HL-60 (cell line): ENCODE results near the gene POU2AF1.

Source experiments
- DNase-seq, 2 experiments: peaks; one replicate each; pipeline ENCODE4 v3.0.0-alpha.2; 2010 to 2020; ENCODE audit warnings: low read depth in 1 of 2, low spot score in 1 of 2
- H3K27ac ChIP-seq: fragments of 250-450 bp; sonication (Bioruptor Pico); replicated peaks from 2 replicates; pipeline ENCODE4 v1.5.1; 2020; ENCODE audit warnings: mild to moderate bottlenecking, moderate library complexity
- H3K27me3 ChIP-seq: fragments of 250-450 bp; sonication (Bioruptor Pico); 2 replicates; pipeline ENCODE4 v1.5.1; 2021; ENCODE audit warnings: mild to moderate bottlenecking, moderate library complexity; ENCODE audit not compliant: insufficient read depth, poor library complexity, severe bottlenecking
- H3K4me3 ChIP-seq: replicated peaks from 2 replicates; pipeline ENCODE4 v1.5.1; 2011; ENCODE audit warnings: mild to moderate bottlenecking, control low read depth, low read length; ENCODE audit not compliant: insufficient read depth
- CTCF ChIP-seq: IDR thresholded peaks from one replicate; pipeline ENCODE4 v1.5.1; 2011; ENCODE audit warnings: low read length, control low read depth, inconsistent platforms; ENCODE audit not compliant: insufficient read depth
- GABPA ChIP-seq: IDR thresholded peaks from 2 replicates; pipeline ENCODE4 v1.6.1; 2012; ENCODE audit warnings: low read depth
- POLR2AphosphoS5 ChIP-seq: IDR thresholded peaks from 2 replicates; pipeline ENCODE4 v1.6.1; 2012; ENCODE audit warnings: low read depth
- REST ChIP-seq: IDR thresholded peaks from 2 replicates; pipeline ENCODE4 v1.6.1; 2012; ENCODE audit warnings: low read depth; ENCODE audit not compliant: insufficient replicate concordance
- SPI1 ChIP-seq: IDR thresholded peaks from 2 replicates; pipeline ENCODE4 v1.6.1; 2012; ENCODE audit warnings: low read depth, mild to moderate bottlenecking, borderline replicate concordance

The POU2AF1 gene

DNA sequence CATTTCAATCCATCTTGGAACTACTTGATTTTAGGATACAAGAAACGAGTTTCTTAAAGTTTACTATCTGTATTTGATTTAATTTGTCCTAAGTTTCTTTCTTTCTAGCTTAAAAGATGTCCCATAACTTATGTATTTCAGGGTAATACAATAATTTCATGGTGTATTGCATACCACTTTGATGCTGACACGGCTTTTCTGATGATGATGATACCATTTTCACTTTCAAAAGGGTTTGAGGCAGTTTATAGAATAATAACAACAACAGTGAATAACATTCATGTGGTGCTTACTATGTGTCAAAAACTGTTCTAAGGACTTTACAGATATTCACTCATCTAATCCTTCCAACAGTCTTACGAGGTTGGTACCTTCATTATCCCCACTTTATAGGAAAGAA, 33.2 kb upstream of the POU2AF1 start:
- TF ChIP-seq CTCF (no peak), SPI1 (no peak), REST (no peak), POLR2AphosphoS5 (no peak), GABPA (no peak)
- Histone ChIP-seq H3K27me3 (no peaks in the 10 kb centered on the region), H3K4me3 (no peak overlapping the region), H3K27ac (no peak overlapping the region)
- DNase-seq, result no peak

- Histone ChIP-seq H3K4me3 (no peak overlapping the region), H3K27me3 (no peaks in the 10 kb centered on the region), H3K27ac (no peak overlapping the region)
- DNase-seq, result no peak
- no peak for TF ChIP-seq SPI1
Observed at GRCh38 chr11:111411456-111411855, 32.4 kb upstream of the POU2AF1 start.

- TF ChIP-seq CTCF (no peak), GABPA (no peak), REST (no peak), POLR2AphosphoS5 (no peak), SPI1 (no peak)
- H3K27ac ChIP-seq, result no peak overlapping the region
- no peak overlapping the region for H3K4me3 ChIP-seq
- no peaks in the 10 kb centered on the region for H3K27me3 ChIP-seq
- no peak for DNase-seq
Observed at GRCh38 chr11:111410951-111411350, 31.9 kb upstream of the POU2AF1 start.

DNA sequence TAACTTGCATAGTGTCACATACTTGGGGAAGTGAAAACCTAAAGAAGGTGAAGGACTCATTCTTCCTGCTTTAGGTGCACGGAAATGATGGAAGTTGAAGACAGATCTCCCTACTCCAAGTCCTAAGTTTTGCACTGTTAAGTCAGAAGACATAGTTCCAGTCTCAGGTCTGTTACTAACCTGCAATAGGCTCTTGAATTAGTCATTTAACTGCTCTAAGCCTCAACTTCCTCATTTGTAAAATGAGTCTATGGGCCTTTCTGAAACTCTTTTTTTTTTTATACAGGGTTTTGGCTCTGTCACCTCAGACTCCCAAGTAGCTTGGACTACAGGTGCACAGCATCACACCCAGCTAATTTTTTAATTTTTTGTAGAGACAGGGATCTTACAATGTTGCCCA, 30.8 kb upstream of the POU2AF1 start:
- Histone ChIP-seq H3K27me3 (no peaks in the 10 kb centered on the region), H3K4me3 (no peak overlapping the region), H3K27ac (peak overlapping the region; percentile 27; the same call in 1 of the 2 replicates)
- DNase-seq, result peak in 1 of 2 experiments; percentile 39
- peak; percentile 36; the same call in 1 of the 2 replicates for TF ChIP-seq SPI1
- TF ChIP-seq GABPA, result no peak

- no peaks in the 10 kb centered on the region for H3K27me3 ChIP-seq
- peak overlapping the region; percentile 27 for H3K27ac ChIP-seq
- DNase-seq, result peak in 1 of 2 experiments; percentile 41
- TF ChIP-seq SPI1 (peak; percentile 89), POLR2AphosphoS5 (no peak)
- H3K4me3 ChIP-seq, result no peak overlapping the region
Observed at GRCh38 chr11:111408789-111409727, 30.0 kb upstream of the POU2AF1 start.
